ENCODE data around the gene WDR26.
"Not testable (repeated sequence)": the region's sequence is repeated elsewhere in the genome, so short reads cannot be mapped to it uniquely, and the experiment has no call there.

The WDR26 gene

GRCh38 chr1:224434691-224435317, at the start of gene WDR26:
Gene WDR26 (minus strand): TSS chr1:224434797.
- peak; percentile 90 for DNase-seq (ENCODE audit: low spot score)

DNA sequence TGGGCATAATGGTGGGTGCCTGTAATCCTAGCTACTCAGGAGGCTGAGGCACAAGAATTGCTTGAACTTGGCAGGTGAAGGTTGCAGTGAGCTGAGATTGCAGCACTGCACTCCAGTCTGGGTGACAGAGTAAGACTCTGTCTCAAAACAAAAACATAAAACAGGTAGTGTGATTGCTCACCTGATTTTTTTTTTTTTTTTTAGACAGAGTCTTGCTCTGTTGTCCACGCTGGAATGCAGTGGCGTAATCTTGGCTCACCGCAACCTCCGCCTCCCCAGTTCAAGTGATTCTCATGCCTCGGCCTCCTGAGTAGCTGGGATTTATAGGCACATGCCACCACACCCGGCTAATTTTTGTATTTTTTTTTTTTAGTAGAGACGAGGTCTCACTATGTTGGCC, 48.6 kb upstream of the WDR26 start:
- DNase-seq (ENCODE audit: low spot score), result not testable (repeated sequence)

DNA sequence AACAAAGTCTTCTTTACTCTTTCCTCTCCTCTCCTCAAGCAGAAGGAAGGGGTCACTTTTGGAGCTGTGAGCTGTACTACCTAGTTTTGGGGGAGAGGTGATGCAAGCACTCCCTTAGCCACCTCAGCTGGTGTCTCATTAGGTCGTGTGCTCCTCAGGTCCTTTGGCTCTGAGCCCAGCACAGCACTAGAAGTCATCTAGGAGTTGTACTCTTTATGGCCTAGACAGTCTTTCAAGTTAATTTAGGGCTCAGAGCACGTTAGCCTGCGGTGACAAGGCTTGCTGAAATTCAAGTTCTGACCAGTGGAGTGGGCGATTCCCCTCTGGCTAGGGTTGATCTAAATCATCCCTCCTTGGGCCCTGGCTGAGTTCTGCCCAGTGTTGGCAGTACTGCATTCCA, 48.0 kb upstream of the WDR26 start:
- DNase-seq (ENCODE audit: low spot score), result no peak

DNA sequence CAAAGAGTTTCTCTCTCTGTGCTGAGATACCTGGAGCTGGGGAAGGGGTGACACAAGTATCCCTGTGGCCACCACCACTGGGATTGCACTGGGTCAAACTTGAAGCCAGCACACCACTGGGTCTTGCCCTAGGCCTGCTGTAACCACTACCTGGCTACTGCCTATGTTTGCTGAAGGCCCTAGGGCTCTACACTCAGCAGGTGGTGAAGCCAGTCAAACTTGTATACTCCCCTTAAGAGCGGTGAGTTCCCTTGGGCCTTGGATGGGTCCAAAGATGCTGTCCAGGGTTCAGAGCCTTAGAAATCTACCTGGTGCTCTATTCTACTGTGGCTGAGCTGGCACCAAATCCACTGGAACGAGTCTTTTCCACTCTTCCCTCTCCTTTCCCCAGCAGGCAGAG, 47.0 kb upstream of the WDR26 start:
- no peak for DNase-seq (ENCODE audit: low spot score)

DNA sequence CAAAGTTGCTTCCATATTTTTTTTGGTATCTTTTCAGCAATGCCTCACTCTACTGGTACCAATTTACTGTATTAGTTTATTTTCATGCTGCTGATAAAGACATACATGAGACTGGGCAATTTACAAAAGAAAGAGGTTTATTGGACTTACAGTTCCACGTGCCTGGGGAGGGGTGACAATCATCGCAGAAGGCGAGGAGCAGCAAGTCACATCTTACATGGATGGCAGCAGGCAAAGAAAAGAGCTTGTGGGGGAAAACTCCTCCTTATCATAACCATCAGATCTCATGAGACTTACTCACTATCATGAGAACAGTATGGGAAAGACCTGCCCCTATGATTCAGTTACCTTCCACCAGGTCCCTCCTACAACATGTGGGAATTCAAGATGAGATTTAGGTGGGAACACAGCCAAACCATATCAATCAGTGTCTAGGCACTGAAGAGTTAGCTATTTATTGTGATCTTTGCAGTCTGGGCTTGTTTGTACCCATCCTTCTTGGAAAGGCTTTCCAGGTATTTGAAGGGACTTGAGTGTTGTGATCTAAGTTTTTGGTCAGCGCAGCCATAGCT, 46.4 kb upstream of the WDR26 start:
- DNase-seq (ENCODE audit: low spot score), result not testable (repeated sequence)

GRCh38 chr1:224480200-224480599, 45.6 kb upstream of the WDR26 start:
- DNase-seq (ENCODE audit: low spot score), result not testable (repeated sequence)

GRCh38 chr1:224472806-224473205, 38.2 kb upstream of the WDR26 start:
- no peak for DNase-seq (ENCODE audit: low spot score)

- DNase-seq (ENCODE audit: low spot score), result no peak
Measured at GRCh38 chr1:224466154-224466553, 31.6 kb upstream of the WDR26 start.

DNA sequence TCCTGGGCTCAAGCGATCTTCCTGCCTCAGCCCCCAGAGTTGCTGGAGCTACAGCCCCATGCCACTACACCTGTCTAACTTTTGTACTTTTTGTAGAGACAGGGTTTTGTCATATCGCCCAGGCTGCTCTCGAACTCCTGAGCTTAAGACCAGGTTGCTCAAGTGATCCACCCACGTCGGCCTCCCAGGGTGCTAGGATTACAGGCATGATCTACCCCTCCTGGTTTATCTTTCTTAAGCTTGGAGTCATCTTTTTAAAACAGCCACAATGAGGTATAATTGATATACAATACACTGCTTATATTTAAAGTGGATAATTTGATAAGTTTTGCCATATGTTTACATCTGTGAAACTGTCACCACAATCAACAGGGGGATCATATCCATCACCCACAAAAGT, 25.4 kb upstream of the WDR26 start:
- no peak for DNase-seq (ENCODE audit: low spot score)

GRCh38 chr1:224458996-224459395, 24.4 kb upstream of the WDR26 start:
- DNase-seq (ENCODE audit: low spot score), result no peak

- DNase-seq (ENCODE audit: low spot score), result no peak
Measured at GRCh38 chr1:224458296-224458695, 23.7 kb upstream of the WDR26 start.

DNA sequence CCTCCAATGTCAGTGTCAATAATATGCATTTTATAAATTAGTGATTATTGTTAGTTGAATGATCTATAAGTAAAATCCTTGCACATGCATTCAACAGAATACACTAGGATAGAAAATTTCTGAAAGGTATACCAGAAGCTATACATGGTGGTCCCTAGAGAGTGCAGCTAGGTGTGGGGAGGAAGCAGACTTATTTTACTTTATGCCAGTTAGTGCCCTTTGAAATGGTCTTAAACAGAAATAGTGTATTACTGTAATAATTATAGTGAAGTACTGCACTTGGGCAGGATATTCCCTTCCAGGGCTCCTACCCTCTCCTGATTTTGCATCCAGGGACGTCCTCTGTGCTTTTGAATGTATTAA, 23.2 kb upstream of the WDR26 start:
- no peak for DNase-seq (ENCODE audit: low spot score)

DNA sequence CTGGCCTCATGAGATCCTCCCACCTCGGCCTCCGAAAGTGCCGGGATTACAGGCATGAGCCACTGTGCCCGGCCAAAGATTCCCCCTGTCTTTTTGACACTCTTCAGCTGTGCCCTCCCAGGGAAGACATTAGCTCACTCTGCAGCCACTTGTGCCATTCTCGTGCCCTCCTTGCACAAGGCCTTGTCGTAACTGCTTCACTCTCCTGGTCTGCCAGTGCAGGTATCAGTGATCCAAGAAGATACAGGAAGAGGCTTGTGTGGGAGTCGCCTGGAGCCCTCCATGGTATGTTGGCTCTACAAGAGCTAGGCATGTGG, 22.0 kb upstream of the WDR26 start:
- no peak for DNase-seq (ENCODE audit: low spot score)

DNA sequence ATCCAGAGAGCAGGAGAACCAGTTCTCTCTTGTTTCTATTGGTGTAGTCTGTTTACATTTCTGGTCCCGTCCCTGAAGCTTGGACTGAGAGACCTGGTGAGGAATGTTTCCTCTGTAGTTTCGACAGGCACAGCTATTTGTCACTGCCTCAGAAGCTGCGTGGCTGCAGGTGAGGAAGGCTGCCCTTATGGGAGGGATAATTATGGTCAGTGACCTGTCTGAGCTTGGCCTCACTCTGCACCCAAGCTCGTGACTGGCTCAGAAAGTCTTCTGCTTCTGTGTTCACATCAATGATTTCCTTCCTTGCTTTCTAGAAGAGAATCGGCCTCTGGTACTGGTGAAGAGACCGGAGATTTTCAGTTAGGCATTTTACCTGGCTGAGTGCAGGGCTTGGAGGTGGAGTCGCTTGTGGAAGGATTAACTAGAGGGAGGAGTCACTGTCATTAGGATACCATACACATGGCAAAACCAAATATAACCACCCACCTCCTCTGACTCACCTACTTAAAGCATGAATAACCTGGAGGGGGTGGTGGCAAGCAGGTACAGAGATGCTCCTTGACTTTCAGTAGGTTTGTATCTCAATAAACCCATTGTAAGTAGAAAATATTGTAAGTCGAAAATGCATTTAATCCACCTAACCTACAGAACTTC, 19.9 kb upstream of the WDR26 start:
- DNase-seq (ENCODE audit: low spot score), result no peak

DNA sequence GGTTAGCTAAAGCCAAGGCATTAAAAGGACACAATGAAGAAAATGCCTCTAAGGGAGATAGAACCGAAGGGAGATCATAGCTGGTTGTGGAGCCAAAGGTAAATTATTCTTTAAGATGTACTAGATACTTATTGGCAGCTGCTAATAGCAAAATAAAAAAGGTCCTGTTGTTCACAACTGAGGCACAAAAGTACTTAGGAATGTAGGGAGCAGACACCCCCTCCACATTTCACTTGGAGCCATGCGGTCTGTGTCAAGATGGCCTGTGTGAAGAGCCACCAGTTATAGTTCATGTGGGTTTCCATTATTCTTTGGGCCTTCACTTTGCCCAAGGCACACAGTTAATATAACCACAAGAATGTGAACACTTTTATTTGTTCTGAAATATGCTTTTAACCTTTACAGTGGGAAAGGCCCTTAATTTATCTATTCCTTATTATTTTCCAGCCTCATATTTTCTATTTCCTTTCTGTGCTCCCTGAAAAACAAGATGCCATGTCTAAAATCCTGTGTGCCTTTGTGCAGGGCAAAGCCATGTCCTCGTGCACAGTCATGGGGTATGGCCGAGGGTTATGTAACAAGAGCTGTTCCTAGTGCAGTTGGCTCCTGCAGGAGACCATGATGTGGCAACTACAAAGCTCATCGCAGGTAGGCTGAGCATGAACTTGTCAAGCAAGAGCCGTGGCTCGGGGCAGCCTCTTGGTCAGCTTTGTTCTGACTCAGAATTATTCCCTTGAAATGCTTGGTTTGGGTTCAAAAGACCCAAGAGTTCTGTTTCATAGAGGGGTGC, 16.2 kb upstream of the WDR26 start:
- no peak for DNase-seq (ENCODE audit: low spot score)

GRCh38 chr1:224450159-224450558, 15.6 kb upstream of the WDR26 start:
- no peak for DNase-seq (ENCODE audit: low spot score)

- no peak for DNase-seq (ENCODE audit: low spot score)
Measured at GRCh38 chr1:224448453-224449017, 13.9 kb upstream of the WDR26 start.

DNA sequence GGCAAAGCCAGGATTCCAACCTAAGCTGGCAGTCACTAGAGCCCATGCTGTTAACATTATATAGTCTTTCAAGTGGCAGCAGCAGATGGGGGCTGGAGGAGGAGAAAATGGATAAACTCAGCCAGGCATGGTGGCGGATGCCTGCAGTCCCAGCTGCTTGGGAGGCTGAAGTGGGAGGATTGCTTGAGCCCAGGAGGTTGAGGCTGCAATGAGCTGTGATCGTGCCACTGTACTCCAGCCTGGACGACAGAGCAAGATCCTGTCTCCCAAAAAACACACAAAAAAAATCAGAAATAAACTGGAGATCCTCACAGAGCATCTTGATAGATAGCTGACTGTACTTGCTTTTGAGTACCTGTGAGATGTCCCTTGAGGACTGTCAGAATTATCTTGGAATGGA, 13.4 kb upstream of the WDR26 start:
- DNase-seq (ENCODE audit: low spot score), result no peak

DNA sequence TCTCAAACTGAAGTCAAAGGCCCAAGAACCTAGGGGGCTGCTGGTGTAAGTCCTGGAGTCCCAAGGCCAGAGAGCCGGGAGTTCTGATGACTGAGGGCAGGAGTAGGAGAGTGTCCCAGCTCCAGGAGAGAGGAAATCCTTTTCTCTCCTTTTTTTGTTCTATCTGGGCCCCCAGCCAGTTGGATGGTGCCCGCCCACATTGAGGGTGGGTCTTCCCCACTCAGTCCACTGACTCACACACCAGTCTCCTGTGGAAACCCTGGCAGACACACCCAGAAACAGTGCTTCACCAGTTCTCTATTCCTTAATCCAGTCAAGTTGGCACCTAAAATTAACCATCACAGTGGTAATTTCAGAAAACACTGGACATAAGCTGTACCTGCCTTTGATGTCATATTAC, 12.7 kb upstream of the WDR26 start:
- DNase-seq (ENCODE audit: low spot score), result peak; percentile 72

- no peak for DNase-seq (ENCODE audit: low spot score)
Measured at GRCh38 chr1:224438989-224439388, 4.4 kb upstream of the WDR26 start.

GRCh38 chr1:224435999-224436398, 1.4 kb upstream of the WDR26 start:
- no peak for DNase-seq (ENCODE audit: low spot score)

DNA sequence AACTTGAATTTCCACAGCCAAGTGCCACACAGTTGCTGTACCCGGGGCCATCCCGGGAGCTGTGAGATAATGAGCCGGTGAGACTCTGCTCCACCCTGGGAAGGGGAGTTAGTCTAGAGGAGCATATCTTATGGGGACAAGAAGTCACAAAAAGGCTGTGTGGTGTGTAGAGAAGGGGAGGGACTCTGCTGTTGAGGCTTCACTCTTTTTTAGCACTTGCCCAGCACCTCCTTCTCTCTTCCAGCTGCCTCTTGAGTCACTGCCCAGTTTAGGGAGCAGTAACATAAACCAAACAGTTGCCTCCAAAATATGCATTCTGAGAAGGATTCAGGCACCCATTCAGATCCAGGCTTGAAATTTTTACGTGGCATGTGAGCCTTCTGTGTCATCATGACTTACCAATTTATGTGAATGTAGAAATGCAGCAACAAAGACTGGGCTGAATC, 744 bp upstream of the WDR26 start:
- peak; percentile 70 for DNase-seq (ENCODE audit: low spot score)
